HEK293T (cell line): Measurements from ENCODE around the gene BCCIP.
A peak's percentile ranks its signal among the peaks of the same experiment; 100 is the strongest.

Experiments used
- CTCF ChIA-PET: fragments of 350-600 bp; formaldehyde crosslinking; extraction: SDS; loops from one replicate; lab custom pipeline; 2021; ENCODE audit warnings: antibody characterized with exemption, inconsistent platforms; lab: Yijun Ruan, JAX
- POLR2A ChIA-PET: fragments of 350-600 bp; formaldehyde crosslinking; extraction: SDS; loops from one replicate; lab custom pipeline; 2020; ENCODE audit warnings: antibody characterized with exemption, inconsistent platforms; lab: Yijun Ruan, JAX
- DNase-seq: peaks from one replicate; pipeline ENCODE4 v3.0.0; 2012; ENCODE audit warnings: mixed read lengths; ENCODE audit errors: extremely low spot score
- ARNT ChIP-seq: fragments of 450-650 bp; IDR thresholded peaks from 2 replicates; pipeline ENCODE4 v1.6.1; 2017; ENCODE audit warnings: mild to moderate bottlenecking
- BHLHE40 ChIP-seq: fragments of 450-650 bp; IDR thresholded peaks from 2 replicates; pipeline ENCODE4 v1.6.1; 2016; ENCODE audit warnings: mild to moderate bottlenecking, moderate library complexity, borderline replicate concordance
- CTBP1 ChIP-seq: fragments of 450-650 bp; IDR thresholded peaks from 2 replicates; pipeline ENCODE4 v1.6.1; 2016; ENCODE audit warnings: borderline replicate concordance
- ELF4 ChIP-seq: fragments of 450-650 bp; IDR thresholded peaks from 2 replicates; pipeline ENCODE4 v1.6.1; 2017; ENCODE audit warnings: antibody characterized with exemption
- FOXA1 ChIP-seq: fragments of 450-650 bp; IDR thresholded peaks from 2 replicates; pipeline ENCODE4 v1.6.1; 2016; ENCODE audit warnings: mild to moderate bottlenecking
- FOXK2 ChIP-seq: fragments of 450-650 bp; IDR thresholded peaks from 2 replicates; pipeline ENCODE4 v1.6.1; 2016; ENCODE audit warnings: mild to moderate bottlenecking
- FOXM1 ChIP-seq: fragments of 450-650 bp; IDR thresholded peaks from 2 replicates; pipeline ENCODE4 v1.6.1; 2017; ENCODE audit warnings: mild to moderate bottlenecking, borderline replicate concordance
- HDGF ChIP-seq: fragments of 450-650 bp; IDR thresholded peaks from 2 replicates; pipeline ENCODE4 v1.6.1; 2017; ENCODE audit warnings: antibody characterized with exemption, borderline replicate concordance
- L3MBTL2 ChIP-seq: fragments of 450-650 bp; conservative IDR thresholded peaks from 2 replicates; pipeline ENCODE4 v1.6.1; 2016; ENCODE audit warnings: mild to moderate bottlenecking
- LEF1 ChIP-seq: fragments of 450-650 bp; IDR thresholded peaks from 2 replicates; pipeline ENCODE4 v1.6.1; 2017; ENCODE audit warnings: mild to moderate bottlenecking, borderline replicate concordance
- NFRKB ChIP-seq: fragments of 450-650 bp; IDR thresholded peaks from 2 replicates; pipeline ENCODE4 v1.6.1; 2016; ENCODE audit warnings: mild to moderate bottlenecking, moderate library complexity
- PKNOX1 ChIP-seq: fragments of 450-650 bp; IDR thresholded peaks from 2 replicates; pipeline ENCODE4 v1.6.1; 2016
- SP1 ChIP-seq: fragments of 450-650 bp; IDR thresholded peaks from 2 replicates; pipeline ENCODE4 v1.6.1; 2017
- SUZ12 ChIP-seq: fragments of 450-650 bp; IDR thresholded peaks from 2 replicates; pipeline ENCODE4 v1.6.1; 2016; ENCODE audit warnings: mild to moderate bottlenecking
- TARDBP ChIP-seq: fragments of 450-650 bp; IDR thresholded peaks from 2 replicates; pipeline ENCODE4 v1.6.1; 2016
- ZNF384 ChIP-seq: fragments of 450-650 bp; IDR thresholded peaks from 2 replicates; pipeline ENCODE4 v1.6.1; 2016

BCCIP gene

GRCh38 chr10:125859128-125859817, 35.9 kb downstream of the BCCIP start:
- DNase-seq, result no peak
- CTCF ChIA-PET, result no interaction called here
- POLR2A ChIA-PET, result no interaction called here
- TF ChIP-seq BHLHE40 (no peak), L3MBTL2 (no peak)

- ChIA-PET CTCF (interaction anchor here (0.5 to 1.6 kb wide), 3 partner anchors 70 to 880 kb away, joined by 3 to 4 read pairs (median 3); no protein-coding TSS in a partner anchor), POLR2A (no interaction called here)
- TF ChIP-seq ELF4, result no peak
- no peak for TF ChIP-seq FOXK2
- TF ChIP-seq FOXM1, result no peak
- TF ChIP-seq BHLHE40, result no peak
- no peak for TF ChIP-seq FOXA1
- TF ChIP-seq SP1, result no peak
- no peak for TF ChIP-seq ARNT
- no peak for TF ChIP-seq NFRKB
- TF ChIP-seq L3MBTL2, result no peak
- TF ChIP-seq TARDBP, result no peak
- TF ChIP-seq HDGF, result no peak
- no peak for TF ChIP-seq PKNOX1
- TF ChIP-seq SUZ12, result no peak
- no peak for TF ChIP-seq CTBP1
- TF ChIP-seq LEF1, result no peak
- no peak for TF ChIP-seq ZNF384
- DNase-seq, result no peak
These were observed 41.8 kb downstream of the BCCIP start for GRCh38 chr10:125865120-125865519.

- no peak for DNase-seq
- TF ChIP-seq NFRKB (no peak), SP1 (no peak), TARDBP (no peak), PKNOX1 (no peak), LEF1 (no peak), ZNF384 (no peak), CTBP1 (no peak), FOXK2 (no peak), ARNT (no peak), HDGF (no peak), ELF4 (no peak), FOXM1 (no peak), BHLHE40 (no peak)
- CTCF ChIA-PET, result interaction anchor here (0.6 kb wide), 1 partner anchor 109 kb away, joined by 6 read pairs; no protein-coding TSS in a partner anchor
- POLR2A ChIA-PET, result no interaction called here
These were observed 43.2 kb downstream of the BCCIP start for GRCh38 chr10:125866421-125867029.

GRCh38 chr10:125868372-125868975, 45.1 kb downstream of the BCCIP start:
- POLR2A ChIA-PET, result no interaction called here
- TF ChIP-seq HDGF, result no peak
- TF ChIP-seq PKNOX1, result peak; percentile 45
- CTCF ChIA-PET, result interaction anchor here (1.0 to 1.4 kb wide), 5 partner anchors 11 to 110 kb away, joined by 3 to 5 read pairs (median 4); no protein-coding TSS in a partner anchor
- DNase-seq, result peak; percentile 57

GRCh38 chr10:125871338-125871737, 48.0 kb downstream of the BCCIP start:
- POLR2A ChIA-PET, result no interaction called here

More at GRCh38 chr10:125871338-125871737, 48.0 kb downstream of the BCCIP start:
- CTCF ChIA-PET, result interaction anchor here (0.9 kb wide), 2 partner anchors 107 to 285 kb away, joined by 3 read pairs; no protein-coding TSS in a partner anchor
- no peak for DNase-seq
- TF ChIP-seq CTBP1 (no peak), SUZ12 (no peak), FOXA1 (no peak), FOXM1 (no peak), ARNT (no peak), HDGF (no peak), NFRKB (no peak), FOXK2 (no peak), ZNF384 (no peak), ELF4 (no peak), SP1 (no peak), PKNOX1 (no peak), LEF1 (no peak), BHLHE40 (no peak)
